ENCODE data around the gene RNLS. TPM values are rescaled to one million over a fixed set of nuclear protein-coding genes. Genes with fewer than 3 reads are reported as not detected.

RNLS gene
- total and polyA plus RNA-seq, 2 of the 8 experiments (the other 6 are each of a cell fraction or from before 2014, with no cell fraction given) = 7.5 to 12.7 TPM

- ChIA-PET POLR2A (ENCODE audit: partially characterized antibody) (no interaction called here), CTCF (ENCODE audit: partially characterized antibody) (no interaction called here)
- Histone ChIP-seq H4K91ac (replicated peaks; ENCODE audit: insufficient read length, low read length) (no peak overlapping the region), H2BK15ac (ENCODE audit: low read length) (no peak overlapping the region), H3K79me2 (ENCODE audit: control insufficient read depth in 1 of 2, insufficient read depth in 2 of 2, low read length in 2 of 2) (no peaks in the 10 kb centered on the region), H3K56ac (replicated peaks; ENCODE audit: insufficient read length, low read depth, low read length) (no peak overlapping the region), H3K18ac (ENCODE audit: extremely low read depth, low read length) (no peak overlapping the region), H3K27ac (ENCODE audit: low read depth, low read length) (no peak overlapping the region), H3K23me2 (ENCODE audit: low read depth, low read length) (no peaks in the 10 kb centered on the region), H4K5ac (ENCODE audit: insufficient read length, low read depth, low read length) (no peak overlapping the region), H3K9me3 (ENCODE audit: insufficient read depth in 2 of 2, low read depth in 1 of 2, low read length in 1 of 2) (no peaks in the 10 kb centered on the region), H2AFZ (ENCODE audit: low read length) (no peak overlapping the region), H3K23ac (ENCODE audit: insufficient read length) (no peak overlapping the region), H3K4me2 (ENCODE audit: insufficient read depth in 1 of 2, low read depth in 2 of 2, low read length in 2 of 2) (no peak overlapping the region), H3K4ac (replicated peaks; ENCODE audit: insufficient read length, low read depth, low read length) (no peak overlapping the region), H3K36me3 (ENCODE audit: control insufficient read depth in 2 of 4, insufficient read depth in 4 of 4, low read length in 3 of 4) (no peaks in the 10 kb centered on the region), H3K4me3 (ENCODE audit: extremely low read depth in 1 of 4, insufficient read depth in 2 of 4, low read depth in 3 of 4, low read length in 4 of 4) (no peak overlapping the region), H3K27me3 (replicated peaks in 1 of 4; ENCODE audit: control insufficient read depth in 3 of 4, extremely low read depth in 1 of 4, insufficient read depth in 3 of 4, low read length in 3 of 4) (no peaks in the 10 kb centered on the region), H2BK120ac (replicated peaks; ENCODE audit: low read depth, low read length) (no peak overlapping the region), H4K8ac (ENCODE audit: extremely low read depth, insufficient read depth, low read length) (no peak overlapping the region), H3K14ac (ENCODE audit: insufficient read length) (no peak overlapping the region), H3K79me1 (ENCODE audit: low read depth, low read length) (no peaks in the 10 kb centered on the region), H2BK12ac (ENCODE audit: low read depth, low read length) (no peak overlapping the region), H4K20me1 (replicated peaks in 1 of 2; ENCODE audit: control insufficient read depth in 1 of 2, insufficient read depth in 2 of 2, low read length in 2 of 2) (no peaks in the 10 kb centered on the region), H2AK5ac (ENCODE audit: low read depth, low read length) (no peak overlapping the region), H3K9ac (replicated peaks in 1 of 4; ENCODE audit: extremely low read depth in 1 of 4, low read depth in 3 of 4, low read length in 3 of 4) (no peak overlapping the region), H3K4me1 (replicated peaks in 1 of 4; ENCODE audit: control insufficient read depth in 3 of 4, insufficient read depth in 4 of 4, low read length in 3 of 4) (no peaks in the 10 kb centered on the region; a peak in 1 of 7 replicates), H2BK20ac (ENCODE audit: low read length) (no peak overlapping the region), H2BK5ac (ENCODE audit: low read depth, low read length) (no peak overlapping the region)
- TF ChIP-seq BACH1 (IDR thresholded peaks at IDR 0.05; ENCODE audit: low read length) = no peak
- TF ChIP-seq KDM1A (IDR thresholded peaks at IDR 0.05; ENCODE audit: borderline replicate concordance, low read length) = no peak
- TF ChIP-seq SRF (IDR thresholded peaks at IDR 0.05; ENCODE audit: low read depth, low read length) = no peak
- no peak for TF ChIP-seq ATF3 (IDR thresholded peaks at IDR 0.05; ENCODE audit: insufficient read depth, low read depth, low read length)
- TF ChIP-seq EGR1 (IDR thresholded peaks at IDR 0.05; ENCODE audit: borderline replicate concordance, low read depth, low read length) = no peak
- TF ChIP-seq GABPA (IDR thresholded peaks at IDR 0.05; ENCODE audit: borderline replicate concordance, insufficient read depth, low read length) = no peak
- no peak for TF ChIP-seq CHD2 (IDR thresholded peaks at IDR 0.05; ENCODE audit: low read length)
- no peak for TF ChIP-seq SAP30 (IDR thresholded peaks at IDR 0.05; ENCODE audit: insufficient read depth, insufficient replicate concordance, low read length)
- no peak for TF ChIP-seq TAF7 (optimal IDR thresholded peaks at IDR 0.05; ENCODE audit: borderline replicate concordance, low read depth, low read length)
- TF ChIP-seq MAFK (IDR thresholded peaks at IDR 0.05; ENCODE audit: low read depth, low read length) = no peak
- no peak for TF ChIP-seq RFX5 (IDR thresholded peaks at IDR 0.05; ENCODE audit: borderline replicate concordance, low read depth, low read length)
- TF ChIP-seq CBX5 (IDR thresholded peaks at IDR 0.05; ENCODE audit: low read depth, low read length) = no peak
- 89% methylated on average over 2 of the region's 2 CpGs; no CpG with 5 or more reads in 1 of the 2 experiments for WGBS, 2 experiments (ENCODE audit: extremely low coverage in 1 of 2, insufficient coverage in 1 of 2, insufficient read length in 1 of 2, insufficient replicate concordance in 2 of 2, low coverage in 1 of 2, low lambda C conversion rate in 2 of 2, missing lambda C conversion rate in 1 of 2)
- FAIRE-seq (no peak), DNase-seq (ENCODE audit: low read depth in 1 of 2, low spot score in 2 of 2) (no peak)
These were observed 25.5 kb downstream of the RNLS start for GRCh38 chr10:88557658-88558057.
